ENCODE results near the gene FBXO5. TPM values are rescaled to one million over a fixed set of nuclear protein-coding genes. Genes with fewer than 3 reads are reported as not detected.

FBXO5 gene
- total and polyA plus RNA-seq, 9 of the 15 experiments (the other 6 are each of a cell fraction or from before 2014, with no cell fraction given), result 17.8 to 89.3 (median 62.9) TPM

- no peak for TF ChIP-seq ZNF318 (IDR thresholded peaks at IDR 0.05; ENCODE audit: borderline replicate concordance in 1 of 2, low read depth in 1 of 2)
- no peak for TF ChIP-seq NFIC (IDR thresholded peaks at IDR 0.05)
- TF ChIP-seq ZFP1 (CRISPR knock-in tag; IDR thresholded peaks at IDR 0.05), result no peak
- no peak for TF ChIP-seq TRIM25 (IDR thresholded peaks at IDR 0.05; ENCODE audit: borderline replicate concordance)
Measured at GRCh38 chr6:152942319-152942869, 40.4 kb downstream of the FBXO5 start (continued).
